MCF 10A (cell line): Measurements from ENCODE around the gene DMKN. TPM values are rescaled to one million over a fixed set of nuclear protein-coding genes. Genes with fewer than 3 reads are reported as not detected.

Source experiments
- BruUV-seq: library from RNA; stranded (reverse); fragments of 400-500 nt; replicated peaks from 2 replicates; lab custom pipeline; 2021; lab: Mats Ljungman, UMichigan
- CTCF ChIA-PET: fragments of 300-600 bp; sonication (Branson Sonifier 250); formaldehyde crosslinking; extraction: SDS; loops from one replicate; lab custom pipeline; 2021; ENCODE audit warnings: antibody characterized with exemption, inconsistent platforms; lab: Yijun Ruan, JAX
- POLR2A ChIA-PET: fragments of 300-600, 350-650 bp; sonication (Branson Sonifier 250); formaldehyde crosslinking; extraction: SDS; loops from one replicate; lab custom pipeline; 2020; ENCODE audit warnings: antibody characterized with exemption, inconsistent platforms; lab: Yijun Ruan, JAX
- DNase-seq: peaks from one replicate; pipeline ENCODE4 v3.0.0-alpha.2; 2018; ENCODE audit not compliant: unreplicated experiment
- H3K27ac Mint-ChIP-seq: one replicate; pipeline ENCODE4 v1.8.0; 2022; ENCODE audit warnings: mild to moderate bottlenecking, low read depth, mixed read lengths; ENCODE audit not compliant: unreplicated experiment
- H3K27me3 Mint-ChIP-seq: one replicate; pipeline ENCODE4 v1.8.0; 2022; ENCODE audit warnings: mixed read lengths; ENCODE audit not compliant: insufficient read depth, unreplicated experiment
- H3K36me3 Mint-ChIP-seq: one replicate; pipeline ENCODE4 v1.8.0; 2022; ENCODE audit warnings: mild to moderate bottlenecking, moderate library complexity, mixed read lengths; ENCODE audit not compliant: insufficient read depth, unreplicated experiment
- H3K4me1 Mint-ChIP-seq: one replicate; pipeline ENCODE4 v1.8.0; 2022; ENCODE audit warnings: mixed read lengths; ENCODE audit not compliant: insufficient read depth, unreplicated experiment
- H3K4me3 Mint-ChIP-seq: one replicate; pipeline ENCODE4 v1.8.0; 2022; ENCODE audit warnings: mild to moderate bottlenecking, moderate library complexity, mixed read lengths; ENCODE audit not compliant: unreplicated experiment
- H3K9me3 Mint-ChIP-seq: one replicate; pipeline ENCODE4 v1.8.0; 2022; ENCODE audit warnings: mixed read lengths; ENCODE audit not compliant: unreplicated experiment
- intact Hi-C: fragments of 100-400 bp; cut with micrococcal nuclease; formaldehyde crosslinking; loops from 2 replicates; pipeline ENCODE4 v1.14.1; 2022
- total RNA-seq: library from RNA; stranded (reverse); gene quantifications from 2 replicates; pipeline ENCODE4 v1.2.3, GENCODE V29; 2022
- TF ChIP-seq, protein P1 (sequence below): fragments of 200-600 bp; IDR thresholded peaks from one replicate; pipeline ENCODE4 v1.8.0; 2022; ENCODE audit warnings: antibody characterized with exemption, mild to moderate bottlenecking; ENCODE audit not compliant: unreplicated experiment

Gene DMKN
- total RNA-seq, 1 experiment from 2014 or later = 90.7 TPM

DNA sequence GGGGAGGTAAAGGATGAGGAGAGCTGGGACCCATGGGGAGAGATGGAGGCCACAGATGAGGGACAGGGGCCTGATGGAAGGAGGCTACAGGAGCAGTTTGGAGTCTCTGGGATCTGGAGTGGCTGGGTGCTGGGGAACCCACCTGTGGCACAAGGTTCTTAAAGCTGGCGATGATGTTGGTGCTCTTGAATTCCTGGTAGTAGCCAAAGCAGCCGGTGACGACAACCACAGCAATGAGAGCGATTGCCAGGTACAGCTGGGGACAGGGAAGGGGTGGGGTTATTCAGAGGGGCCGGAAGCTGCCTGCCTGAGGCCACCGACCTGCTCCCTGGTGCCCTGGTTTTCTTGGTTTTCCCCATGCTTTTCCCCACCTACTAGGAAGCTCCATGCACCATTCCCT lies 47.2 kb upstream of the DMKN start:
- Mint-ChIP-seq H3K9me3 (no peaks in the 10 kb centered on the region), H3K27me3 (peaks cover 41% of the 10 kb centered on the region), H3K4me3 (no peak overlapping the region), H3K27ac (no peak overlapping the region), H3K4me1 (no peaks in the 10 kb centered on the region), H3K36me3 (no peaks in the 10 kb centered on the region)
- POLR2A ChIA-PET = interaction anchor here (0.8 kb wide), 1 partner anchor 23 kb away, joined by 3 read pairs; no protein-coding TSS in a partner anchor
- TF ChIP-seq, protein P1, sequence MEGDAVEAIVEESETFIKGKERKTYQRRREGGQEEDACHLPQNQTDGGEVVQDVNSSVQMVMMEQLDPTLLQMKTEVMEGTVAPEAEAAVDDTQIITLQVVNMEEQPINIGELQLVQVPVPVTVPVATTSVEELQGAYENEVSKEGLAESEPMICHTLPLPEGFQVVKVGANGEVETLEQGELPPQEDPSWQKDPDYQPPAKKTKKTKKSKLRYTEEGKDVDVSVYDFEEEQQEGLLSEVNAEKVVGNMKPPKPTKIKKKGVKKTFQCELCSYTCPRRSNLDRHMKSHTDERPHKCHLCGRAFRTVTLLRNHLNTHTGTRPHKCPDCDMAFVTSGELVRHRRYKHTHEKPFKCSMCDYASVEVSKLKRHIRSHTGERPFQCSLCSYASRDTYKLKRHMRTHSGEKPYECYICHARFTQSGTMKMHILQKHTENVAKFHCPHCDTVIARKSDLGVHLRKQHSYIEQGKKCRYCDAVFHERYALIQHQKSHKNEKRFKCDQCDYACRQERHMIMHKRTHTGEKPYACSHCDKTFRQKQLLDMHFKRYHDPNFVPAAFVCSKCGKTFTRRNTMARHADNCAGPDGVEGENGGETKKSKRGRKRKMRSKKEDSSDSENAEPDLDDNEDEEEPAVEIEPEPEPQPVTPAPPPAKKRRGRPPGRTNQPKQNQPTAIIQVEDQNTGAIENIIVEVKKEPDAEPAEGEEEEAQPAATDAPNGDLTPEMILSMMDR = no peak
- no peak for DNase-seq
- CTCF ChIA-PET = interaction anchor here (2.6 kb wide), 1 partner anchor 12 kb away, joined by 15 read pairs; no protein-coding TSS in a partner anchor
- intact Hi-C loops = no loop called here
- no TSS peak for BruUV-seq

DNA sequence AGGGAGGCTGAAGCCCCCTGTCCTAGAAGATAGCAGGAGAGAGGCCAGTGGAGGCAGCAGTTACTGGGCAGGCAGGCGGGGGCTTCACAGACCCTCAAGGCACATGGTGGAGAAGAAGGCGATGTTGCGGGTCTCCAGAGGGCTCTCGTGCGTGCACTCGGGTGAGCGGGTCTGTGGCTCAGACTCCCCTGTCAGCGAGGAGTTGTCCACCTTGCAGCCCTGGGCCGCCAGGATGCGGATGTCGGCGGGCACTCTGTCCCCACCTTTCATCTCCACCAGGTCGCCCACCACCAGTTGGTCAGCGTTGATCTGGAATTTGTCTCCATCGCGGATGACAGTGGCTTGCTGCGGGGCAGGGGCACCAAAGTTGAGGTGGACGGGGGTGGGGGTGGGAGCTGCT lies 46.8 kb upstream of the DMKN start:
- CTCF ChIA-PET = interaction anchor here (2.6 kb wide), 1 partner anchor 12 kb away, joined by 15 read pairs; no protein-coding TSS in a partner anchor
- Mint-ChIP-seq H3K4me3 (no peak overlapping the region), H3K27me3 (peaks cover 41% of the 10 kb centered on the region)

DNA sequence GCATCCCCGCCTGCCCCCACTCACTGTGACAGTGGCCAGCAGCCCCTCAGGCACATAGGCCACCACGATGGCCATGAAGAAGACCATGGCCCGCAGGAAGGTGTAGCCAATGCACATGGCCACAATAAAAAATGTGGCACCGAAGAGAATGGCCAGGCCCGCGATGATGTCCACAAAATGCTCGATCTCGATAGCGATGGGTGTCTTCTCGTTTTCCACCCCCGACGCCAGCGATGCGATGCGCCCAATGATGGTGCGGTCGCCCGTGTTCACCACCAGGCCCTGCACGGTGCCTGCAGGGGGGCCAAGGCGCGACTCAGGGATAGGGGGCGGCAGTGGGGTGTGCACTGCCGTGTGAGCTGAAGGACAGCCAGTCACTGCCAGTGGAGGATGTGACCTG lies 46.3 kb upstream of the DMKN start:
- H3K36me3 Mint-ChIP-seq = no peaks in the 10 kb centered on the region
- H3K9me3 Mint-ChIP-seq = no peaks in the 10 kb centered on the region
- H3K27me3 Mint-ChIP-seq = peaks cover 41% of the 10 kb centered on the region
- H3K4me3 Mint-ChIP-seq = no peak overlapping the region
- POLR2A ChIA-PET = no interaction called here
- no peaks in the 10 kb centered on the region for H3K4me1 Mint-ChIP-seq
- no TSS peak for BruUV-seq
- CTCF ChIA-PET = interaction anchor here (2.6 kb wide), 1 partner anchor 11 kb away, joined by 15 read pairs; no protein-coding TSS in a partner anchor
- DNase-seq = no peak
- TF ChIP-seq, protein P1 = no peak
- intact Hi-C loops = no loop called here
- H3K27ac Mint-ChIP-seq = no peak overlapping the region

More for the DNA sequence above, 46.8 kb upstream of the DMKN start:
- Mint-ChIP-seq H3K27ac (no peak overlapping the region), H3K36me3 (no peaks in the 10 kb centered on the region), H3K4me1 (no peaks in the 10 kb centered on the region), H3K9me3 (no peaks in the 10 kb centered on the region)
- intact Hi-C loops = no loop called here
- POLR2A ChIA-PET = interaction anchor here (0.8 kb wide), 1 partner anchor 22 kb away, joined by 3 read pairs; no protein-coding TSS in a partner anchor
- no TSS peak for BruUV-seq
- DNase-seq = no peak
- TF ChIP-seq, protein P1 = no peak

DNA sequence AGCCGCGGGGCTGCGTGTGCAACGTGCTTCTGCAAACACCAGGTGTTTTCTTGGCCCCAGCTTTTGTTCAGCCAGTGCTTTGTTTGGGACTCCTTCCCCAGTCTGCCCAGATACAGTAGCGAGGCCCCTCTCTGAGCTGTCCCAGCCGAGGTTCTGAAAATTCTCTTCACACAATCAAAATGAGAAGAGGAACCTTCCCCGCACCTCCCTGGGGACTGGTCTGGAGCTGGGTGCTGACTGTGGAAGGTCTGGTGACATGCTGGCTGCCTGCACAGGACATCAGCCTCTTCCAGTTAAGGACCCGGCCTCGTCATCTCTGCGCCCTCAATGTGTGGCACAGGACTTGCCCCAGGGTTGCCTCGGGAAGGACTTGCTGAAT lies 45.8 kb upstream of the DMKN start:
- intact Hi-C loops = no loop called here
- no peaks in the 10 kb centered on the region for H3K4me1 Mint-ChIP-seq
- no peak overlapping the region for H3K4me3 Mint-ChIP-seq
- POLR2A ChIA-PET = no interaction called here
- H3K27ac Mint-ChIP-seq = no peak overlapping the region
- CTCF ChIA-PET = interaction anchor here (2.6 kb wide), 1 partner anchor 11 kb away, joined by 15 read pairs; no protein-coding TSS in a partner anchor
- H3K9me3 Mint-ChIP-seq = no peaks in the 10 kb centered on the region
- TF ChIP-seq, protein P1 = no peak
- H3K36me3 Mint-ChIP-seq = no peaks in the 10 kb centered on the region
- H3K27me3 Mint-ChIP-seq = peaks cover 41% of the 10 kb centered on the region
- BruUV-seq = no TSS peak
- DNase-seq = no peak
